ENCODE data around the gene CNTFR. TPM values are rescaled to one million over a fixed set of nuclear protein-coding genes. Genes with fewer than 3 reads are reported as not detected.

CNTFR gene
- total RNA-seq, 1 donor from 2014 or later = 4.7 TPM

- peaks cover 8% of the 10 kb centered on the region for H3K27me3 ChIP-seq
- no peak overlapping the region for H3K4me3 ChIP-seq
- no peak overlapping the region for H3K27ac ChIP-seq
- H3K4me1 ChIP-seq = peaks cover 0 to 5% of the 10 kb centered on the region in 2 donors
- no peak for DNase-seq (ENCODE audit: low spot score in 2 of 2)
- no peaks in the 10 kb centered on the region for H3K36me3 ChIP-seq
- no peaks in the 10 kb centered on the region for H3K9me3 ChIP-seq
- TF ChIP-seq CTCF (IDR thresholded peaks at IDR 0.05) = no peak
- intact Hi-C loops (cut with DNase I) = no loop called here
Observed at GRCh38 chr9:34582787-34583186, 6.7 kb downstream of the CNTFR start.

- Histone ChIP-seq H3K27ac (no peak overlapping the region), H3K4me1 (peaks cover 0 to 5% of the 10 kb centered on the region in 2 donors), H3K36me3 (no peaks in the 10 kb centered on the region), H3K9me3 (no peaks in the 10 kb centered on the region), H3K4me3 (no peak overlapping the region), H3K27me3 (peaks cover 11% of the 10 kb centered on the region)
- intact Hi-C loops (cut with DNase I) = no loop called here
- TF ChIP-seq CTCF (IDR thresholded peaks at IDR 0.05) = no peak
- no peak for DNase-seq (ENCODE audit: low spot score in 2 of 2)
Observed at GRCh38 chr9:34581318-34581717, 8.2 kb downstream of the CNTFR start.

- Histone ChIP-seq H3K27ac (no peak overlapping the region), H3K27me3 (peaks cover 3% of the 10 kb centered on the region), H3K4me1 (peaks cover 0 to 5% of the 10 kb centered on the region in 2 donors), H3K4me3 (no peak overlapping the region), H3K9me3 (no peaks in the 10 kb centered on the region), H3K36me3 (no peaks in the 10 kb centered on the region)
- intact Hi-C loops (cut with DNase I) = no loop called here
- no peak for TF ChIP-seq CTCF (IDR thresholded peaks at IDR 0.05)
- no peak for DNase-seq (ENCODE audit: low spot score in 2 of 2)
Observed at GRCh38 chr9:34580358-34580757, 9.2 kb downstream of the CNTFR start.

- Histone ChIP-seq H3K36me3 (no peaks in the 10 kb centered on the region), H3K4me3 (no peak overlapping the region), H3K27me3 (peaks cover 3% of the 10 kb centered on the region), H3K27ac (no peak overlapping the region), H3K4me1 (peaks cover 0 to 5% of the 10 kb centered on the region in 2 donors), H3K9me3 (no peaks in the 10 kb centered on the region)
- TF ChIP-seq CTCF (IDR thresholded peaks at IDR 0.05) = no peak
- intact Hi-C loops (cut with DNase I) = no loop called here
- no peak for DNase-seq (ENCODE audit: low spot score in 2 of 2)
Observed at GRCh38 chr9:34579808-34580163, 9.7 kb downstream of the CNTFR start.

GRCh38 chr9:34579104-34579807, 10.3 kb downstream of the CNTFR start:
- no peak overlapping the region for H3K27ac ChIP-seq
- DNase-seq (ENCODE audit: low spot score in 2 of 2) = no peak
- no peak for TF ChIP-seq CTCF (IDR thresholded peaks at IDR 0.05)
- H3K36me3 ChIP-seq = no peaks in the 10 kb centered on the region
- peaks cover 0 to 5% of the 10 kb centered on the region in 2 donors for H3K4me1 ChIP-seq
- intact Hi-C loops (cut with DNase I) = no loop called here
- no peak overlapping the region for H3K4me3 ChIP-seq
- no peaks in the 10 kb centered on the region for H3K9me3 ChIP-seq
- peaks cover 3% of the 10 kb centered on the region for H3K27me3 ChIP-seq
